IPS-20b (cell line): Measurements from ENCODE around the gene USP8.
"Not testable (repeated sequence)": the region's sequence is repeated elsewhere in the genome, so short reads cannot be mapped to it uniquely, and the experiment has no call there.

ENCODE experiments used
- H3K27ac ChIP-seq: one replicate; pipeline ENCODE4 v1.5.1; 2013; ENCODE audit warnings: low read length
- H3K27me3 ChIP-seq: 2 replicates; pipeline ENCODE4 v1.6.1; 2013; ENCODE audit warnings: mild to moderate bottlenecking, low read length, inconsistent platforms; ENCODE audit not compliant: insufficient read depth
- H3K36me3 ChIP-seq: 2 replicates; pipeline ENCODE4 v1.6.1; 2013; ENCODE audit warnings: low read depth, mild to moderate bottlenecking, inconsistent platforms, low read length, moderate library complexity; ENCODE audit not compliant: insufficient read depth
- H3K4me1 ChIP-seq: 2 replicates; pipeline ENCODE4 v1.6.1; 2013; ENCODE audit warnings: mild to moderate bottlenecking, control low read depth, inconsistent platforms, low read length, moderate library complexity; ENCODE audit not compliant: insufficient read depth
- H3K4me3 ChIP-seq: 2 replicates; pipeline ENCODE4 v1.5.1; 2013; ENCODE audit warnings: mild to moderate bottlenecking, low read length, inconsistent platforms
- H3K9ac ChIP-seq: 2 replicates; pipeline ENCODE4 v1.6.1; 2013; ENCODE audit warnings: low read depth, mild to moderate bottlenecking, inconsistent platforms, low read length, moderate library complexity
- H3K9me3 ChIP-seq: 2 replicates; pipeline ENCODE4 v1.6.1; 2013; ENCODE audit warnings: mild to moderate bottlenecking, low read depth, low read length, inconsistent platforms; ENCODE audit not compliant: insufficient read depth

The USP8 gene

GRCh38 chr15:50503144-50503543, 78.9 kb downstream of the USP8 start:
- H3K4me1 ChIP-seq = peaks cover 5% of the 10 kb centered on the region; the same call in 1 of the 2 replicates
- H3K4me3 ChIP-seq = no peak overlapping the region
- no peaks in the 10 kb centered on the region for H3K9me3 ChIP-seq
- no peaks in the 10 kb centered on the region for H3K27me3 ChIP-seq
- H3K27ac ChIP-seq = no peak overlapping the region
- peaks cover 36% of the 10 kb centered on the region for H3K36me3 ChIP-seq
- H3K9ac ChIP-seq = no peak overlapping the region

GRCh38 chr15:50505656-50506055, 81.5 kb downstream of the USP8 start:
- not testable (repeated sequence) for H3K9me3 ChIP-seq, H3K27me3 ChIP-seq, H3K4me1 ChIP-seq, H3K27ac ChIP-seq, H3K9ac ChIP-seq, H3K4me3 ChIP-seq
- H3K36me3 ChIP-seq = peaks cover 11% of the 10 kb centered on the region

- H3K9ac ChIP-seq = no peak overlapping the region
- no peak overlapping the region for H3K27ac ChIP-seq
- H3K27me3 ChIP-seq = no peaks in the 10 kb centered on the region
- no peaks in the 10 kb centered on the region for H3K9me3 ChIP-seq
- peaks cover 7% of the 10 kb centered on the region for H3K36me3 ChIP-seq
- H3K4me1 ChIP-seq = peaks cover 5% of the 10 kb centered on the region; the same call in 1 of the 2 replicates
- H3K4me3 ChIP-seq = no peak overlapping the region
Measured at GRCh38 chr15:50506121-50506520, 81.9 kb downstream of the USP8 start.

- no peaks in the 10 kb centered on the region for H3K9me3 ChIP-seq
- H3K4me3 ChIP-seq = no peak overlapping the region
- H3K36me3 ChIP-seq = no peaks in the 10 kb centered on the region
- H3K9ac ChIP-seq = no peak overlapping the region
- H3K27ac ChIP-seq = no peak overlapping the region
- H3K27me3 ChIP-seq = no peaks in the 10 kb centered on the region
- no peaks in the 10 kb centered on the region for H3K4me1 ChIP-seq
Measured at GRCh38 chr15:50513001-50513400, 88.8 kb downstream of the USP8 start.

GRCh38 chr15:50519740-50520425, 95.7 kb downstream of the USP8 start:
- Histone ChIP-seq H3K4me1 (no peaks in the 10 kb centered on the region), H3K27ac (no peak overlapping the region), H3K9ac (no peak overlapping the region), H3K9me3 (peaks cover 5% of the 10 kb centered on the region; the same call in 1 of the 2 replicates), H3K36me3 (no peaks in the 10 kb centered on the region), H3K27me3 (no peaks in the 10 kb centered on the region), H3K4me3 (no peak overlapping the region)

GRCh38 chr15:50523851-50524251, 99.6 kb downstream of the USP8 start:
- Histone ChIP-seq H3K4me3 (no peak overlapping the region), H3K4me1 (no peaks in the 10 kb centered on the region), H3K9me3 (peaks cover 2% of the 10 kb centered on the region; the same call in 1 of the 2 replicates), H3K9ac (no peak overlapping the region), H3K36me3 (no peaks in the 10 kb centered on the region), H3K27me3 (no peaks in the 10 kb centered on the region), H3K27ac (no peak overlapping the region)

GRCh38 chr15:50531163-50531562, 107.0 kb downstream of the USP8 start:
- H3K27ac ChIP-seq = no peak overlapping the region
- H3K36me3 ChIP-seq = no peaks in the 10 kb centered on the region
- no peak overlapping the region for H3K9ac ChIP-seq
- H3K4me3 ChIP-seq = no peak overlapping the region
- no peaks in the 10 kb centered on the region for H3K27me3 ChIP-seq
- H3K9me3 ChIP-seq = no peaks in the 10 kb centered on the region
- no peaks in the 10 kb centered on the region for H3K4me1 ChIP-seq

- H3K36me3 ChIP-seq = no peaks in the 10 kb centered on the region
- no peak overlapping the region for H3K9ac ChIP-seq
- H3K9me3 ChIP-seq = no peaks in the 10 kb centered on the region
- H3K27me3 ChIP-seq = no peaks in the 10 kb centered on the region
- no peak overlapping the region for H3K4me3 ChIP-seq
- no peak overlapping the region for H3K27ac ChIP-seq
- no peaks in the 10 kb centered on the region for H3K4me1 ChIP-seq
Measured at GRCh38 chr15:50531766-50532165, 107.6 kb downstream of the USP8 start.

- Histone ChIP-seq H3K9me3 (no peaks in the 10 kb centered on the region), H3K27me3 (no peaks in the 10 kb centered on the region), H3K4me1 (peaks cover 2% of the 10 kb centered on the region; the same call in 1 of the 2 replicates), H3K9ac (no peak overlapping the region), H3K4me3 (no peak overlapping the region), H3K27ac (no peak overlapping the region), H3K36me3 (no peaks in the 10 kb centered on the region)
Measured at GRCh38 chr15:50542887-50543210, 118.6 kb downstream of the USP8 start.

DNA sequence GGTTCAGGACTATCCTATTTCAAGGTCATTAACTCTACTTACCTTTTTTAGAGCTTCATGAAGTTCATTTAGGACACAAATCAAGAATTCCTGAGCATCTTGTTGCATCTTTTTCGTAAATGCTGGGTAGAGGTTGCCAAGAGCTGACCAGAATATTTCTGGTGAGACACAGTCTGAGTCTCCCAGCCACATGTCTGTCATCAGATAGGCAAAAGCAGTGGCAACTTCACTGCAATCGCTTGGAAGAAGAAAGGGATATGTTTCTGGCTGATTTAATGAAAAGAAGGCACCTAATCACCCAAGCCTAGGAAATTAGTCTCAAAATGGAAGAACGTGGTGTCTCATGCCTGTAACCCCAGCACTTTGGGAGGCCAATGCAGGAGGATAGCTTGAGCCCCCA, 119.4 kb downstream of the USP8 start:
- no peaks in the 10 kb centered on the region for H3K9me3 ChIP-seq
- no peaks in the 10 kb centered on the region for H3K27me3 ChIP-seq
- H3K9ac ChIP-seq = no peak overlapping the region
- H3K4me3 ChIP-seq = no peak overlapping the region
- peaks cover 2% of the 10 kb centered on the region; the same call in 1 of the 2 replicates for H3K4me1 ChIP-seq
- no peaks in the 10 kb centered on the region for H3K36me3 ChIP-seq
- no peak overlapping the region for H3K27ac ChIP-seq

GRCh38 chr15:50544368-50544767, 120.2 kb downstream of the USP8 start:
- no peak overlapping the region for H3K4me3 ChIP-seq
- no peaks in the 10 kb centered on the region for H3K27me3 ChIP-seq
- H3K9me3 ChIP-seq = no peaks in the 10 kb centered on the region
- no peak overlapping the region for H3K27ac ChIP-seq
- H3K36me3 ChIP-seq = no peaks in the 10 kb centered on the region
- peaks cover 2% of the 10 kb centered on the region; the same call in 1 of the 2 replicates for H3K4me1 ChIP-seq
- H3K9ac ChIP-seq = no peak overlapping the region

DNA sequence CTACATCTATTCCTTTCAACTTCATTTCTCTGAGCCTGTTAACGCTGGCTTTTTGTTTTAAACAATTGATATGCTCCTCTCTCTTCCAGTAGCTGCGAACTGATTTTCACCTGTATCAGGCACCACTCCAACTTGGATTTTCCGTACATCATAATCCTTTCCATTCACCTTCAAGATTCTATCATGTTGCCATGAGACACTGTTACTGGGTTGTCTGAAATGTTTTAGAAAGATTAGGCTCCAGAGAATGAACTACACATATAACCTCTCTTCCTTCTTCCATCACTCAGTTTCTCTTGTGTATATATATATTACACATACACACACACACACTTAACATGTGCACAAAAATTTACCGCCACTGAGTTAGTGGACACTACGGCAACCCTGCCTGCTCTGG, 122.4 kb downstream of the USP8 start, which contains the start of gene USP50:
Gene USP50, minus strand, starts transcription at position 101 of the 400 bp plus-strand sequence. CDS start 141 bp downstream, outside the sequence.
- no peak within 1 kb of the TSS for H3K4me3 ChIP-seq
- H3K4me1 ChIP-seq = peaks cover 2% of the 10 kb centered on the region; the same call in 1 of the 2 replicates
- H3K36me3 ChIP-seq = no peaks in the 10 kb centered on the region
- no peak within 1 kb of the TSS for H3K27ac ChIP-seq
- no peaks in the 10 kb centered on the region for H3K9me3 ChIP-seq
- H3K27me3 ChIP-seq = no peaks in the 10 kb centered on the region
- no peak within 1 kb of the TSS for H3K9ac ChIP-seq
